Thymus (tissue), 11 donors: Measurements from ENCODE around the gene NRSN1. TPM values are rescaled to one million over a fixed set of nuclear protein-coding genes. Genes with fewer than 3 reads are reported as not detected.

ENCODE experiments used
- DNase-seq, 9 donors: peaks; one replicate each; pipeline ENCODE4 v3.0.0-alpha.2; 2013; ENCODE audit warnings: low spot score in 9 of 9, low read depth in 6 of 9, missing footprints in 1 of 9
- H3K27ac ChIP-seq, 2 donors: one replicate each; pipeline ENCODE4 v1.5.1; 2013; ENCODE audit warnings: control low read depth in 1 of 2, low read depth in 1 of 2, low read length in 1 of 2, mild to moderate bottlenecking in 1 of 2, moderate library complexity in 1 of 2
- H3K27me3 ChIP-seq, 2 donors: one replicate each; pipeline ENCODE4 v1.5.1; 2013; ENCODE audit warnings: low read length in 1 of 2; ENCODE audit not compliant: control insufficient read depth in 2 of 2, insufficient read depth in 1 of 2
- H3K36me3 ChIP-seq, 2 donors: one replicate each; pipeline ENCODE4 v1.5.1; 2013; ENCODE audit warnings: low read length in 1 of 2, mild to moderate bottlenecking in 1 of 2, moderate library complexity in 1 of 2; ENCODE audit not compliant: control insufficient read depth in 2 of 2, insufficient read depth in 2 of 2
- H3K4me1 ChIP-seq, 2 donors: one replicate each; pipeline ENCODE4 v1.5.1; 2013; ENCODE audit warnings: low read length in 2 of 2; ENCODE audit not compliant: control insufficient read depth in 2 of 2, insufficient read depth in 2 of 2
- H3K4me3 ChIP-seq, 2 donors: one replicate each; pipeline ENCODE4 v1.5.1; 2013; ENCODE audit warnings: low read length in 2 of 2, control low read depth in 1 of 2, mild to moderate bottlenecking in 1 of 2
- H3K9me3 ChIP-seq, 2 donors: one replicate each; pipeline ENCODE4 v1.5.1; 2013; ENCODE audit warnings: low read length in 1 of 2, mild to moderate bottlenecking in 1 of 2; ENCODE audit not compliant: control insufficient read depth in 2 of 2, insufficient read depth in 1 of 2
- WGBS: extraction: QIAGEN DNeasy Blood & Tissue Kit; methylation state at CpG from one replicate; pipeline ENCODE4 v1.1.7; 2013; 5-methylcytosine and 5-hydroxymethylcytosine counted together
- polyA plus RNA-seq: library from polyadenylated mRNA; stranded (reverse); fragments of 200-250 nt; gene quantifications from one replicate; pipeline ENCODE4 v1.2.3, GENCODE V29; 2013
- total RNA-seq: library from RNA; stranded (reverse); fragments of 120-200 nt; gene quantifications from one replicate; pipeline ENCODE4 v1.2.4, GENCODE V29; 2013
- donor health status: healthy.

Gene NRSN1
- total and polyA plus RNA-seq, 2 donors: 0.05 to 0.21 TPM

- Histone ChIP-seq H3K9me3 (no peaks in the 10 kb centered on the region), H3K36me3 (no peaks in the 10 kb centered on the region), H3K27ac (no peak overlapping the region), H3K27me3 (no peaks in the 10 kb centered on the region), H3K4me3 (no peak overlapping the region), H3K4me1 (no peaks in the 10 kb centered on the region)
- WGBS: 90% methylated on average over 8 of the region's 8 CpGs
- no peak for DNase-seq
Observed at GRCh38 chr6:24188578-24189080, 62.6 kb downstream of the NRSN1 start.

- no peaks in the 10 kb centered on the region for H3K36me3 ChIP-seq
- H3K27me3 ChIP-seq: no peaks in the 10 kb centered on the region
- no peak overlapping the region for H3K4me3 ChIP-seq
- no peak for DNase-seq
- no peaks in the 10 kb centered on the region for H3K4me1 ChIP-seq
- 46% methylated on average over 2 of the region's 2 CpGs for WGBS
- no peaks in the 10 kb centered on the region for H3K9me3 ChIP-seq
- H3K27ac ChIP-seq: no peak overlapping the region
Observed at GRCh38 chr6:24191346-24191745, 65.3 kb downstream of the NRSN1 start.

GRCh38 chr6:24193364-24193763 is 67.3 kb downstream of the NRSN1 start:
- no peaks in the 10 kb centered on the region for H3K36me3 ChIP-seq
- no peak for DNase-seq
- H3K9me3 ChIP-seq: no peaks in the 10 kb centered on the region
- no peaks in the 10 kb centered on the region for H3K27me3 ChIP-seq
- H3K27ac ChIP-seq: no peak overlapping the region
- H3K4me1 ChIP-seq: no peaks in the 10 kb centered on the region
- no peak overlapping the region for H3K4me3 ChIP-seq

DNA sequence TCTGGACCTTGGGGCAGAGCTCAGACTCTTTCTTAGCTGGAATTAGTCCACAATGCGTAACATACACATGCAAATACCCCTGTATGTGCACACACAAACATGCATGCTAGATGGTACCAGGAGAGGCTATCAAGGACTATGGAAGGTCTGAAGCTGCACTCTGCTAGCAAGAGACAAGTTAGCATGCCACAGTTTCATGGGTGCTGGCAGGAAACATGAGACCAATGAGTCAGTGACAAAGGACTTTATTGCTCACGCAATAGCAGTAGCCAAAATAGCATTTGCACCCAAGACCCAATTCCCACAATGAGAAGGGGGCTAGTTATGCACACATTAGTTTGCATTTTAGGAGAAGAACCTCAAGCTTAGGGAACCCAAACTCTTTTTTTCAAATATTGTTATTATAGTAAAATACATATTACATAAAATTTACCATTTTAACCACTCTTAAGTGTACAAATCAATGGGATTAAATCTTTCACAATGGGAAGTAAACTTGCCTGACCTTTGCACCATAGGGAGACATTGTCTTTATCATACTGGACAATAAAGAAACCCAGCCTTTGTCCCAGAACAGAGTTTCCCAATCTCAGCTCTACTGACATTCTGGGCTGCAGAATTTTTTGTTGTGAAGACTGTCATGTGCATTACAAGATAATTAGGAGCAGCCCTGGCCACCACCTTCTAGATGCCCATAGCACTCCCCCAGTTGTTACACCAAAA is 69.1 kb downstream of the NRSN1 start:
- Histone ChIP-seq H3K36me3 (no peaks in the 10 kb centered on the region), H3K27ac (no peak overlapping the region), H3K4me1 (no peaks in the 10 kb centered on the region), H3K9me3 (no peaks in the 10 kb centered on the region), H3K4me3 (no peak overlapping the region), H3K27me3 (no peaks in the 10 kb centered on the region)
- 98% methylated on average over 2 of the region's 2 CpGs for WGBS
- DNase-seq: no peak

DNA sequence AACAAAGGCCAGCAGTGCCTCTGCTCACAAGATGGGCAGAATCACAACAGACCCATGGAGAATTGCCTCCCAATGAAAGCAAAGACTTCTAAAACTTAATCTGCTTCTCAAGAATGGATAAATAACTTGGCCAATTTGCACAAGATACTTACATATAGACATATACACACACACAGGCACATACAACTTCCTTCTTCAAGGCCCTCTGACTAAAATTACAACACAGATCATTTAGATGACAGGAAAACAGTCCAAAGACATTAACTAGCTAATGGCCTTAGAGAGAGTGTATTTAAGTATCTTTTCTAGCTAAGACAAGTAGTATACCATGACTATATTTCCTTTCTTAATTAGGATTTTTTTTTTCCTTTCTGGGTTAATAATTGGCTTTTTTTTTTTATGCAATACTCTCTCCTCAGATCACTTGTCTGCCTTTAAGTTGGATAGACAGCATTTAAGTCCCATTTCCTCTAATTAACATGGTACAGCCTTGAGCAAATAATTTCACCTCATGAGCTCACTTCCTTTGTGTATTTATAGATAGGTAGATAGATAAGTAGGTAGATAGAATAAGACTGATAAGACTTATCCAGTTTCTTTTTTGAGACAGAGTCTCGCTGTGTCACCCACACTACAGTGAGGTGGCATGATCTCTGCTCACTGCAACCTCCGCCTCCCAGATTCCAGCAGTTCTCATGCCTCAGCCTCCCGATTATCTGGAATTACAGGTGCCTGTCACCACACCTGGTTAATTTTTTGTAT is 70.0 kb downstream of the NRSN1 start:
- no peaks in the 10 kb centered on the region for H3K36me3 ChIP-seq
- H3K4me1 ChIP-seq: no peaks in the 10 kb centered on the region
- H3K4me3 ChIP-seq: no peak overlapping the region
- H3K27me3 ChIP-seq: no peaks in the 10 kb centered on the region
- H3K9me3 ChIP-seq: no peaks in the 10 kb centered on the region
- no peak for DNase-seq
- 98% methylated on average over 3 of the region's 3 CpGs for WGBS
- no peak overlapping the region for H3K27ac ChIP-seq

Other genes with a start within 250 kb of the NRSN1 start
- gene DCDC2, start 231.8 kb downstream of the NRSN1 start, total RNA-seq: 0.19 TPM
- gene DCDC2, start 231.8 kb downstream of the NRSN1 start, polyA plus RNA-seq: 0.25 TPM